Stimulated activated CD4-positive, alpha-beta T cell treated with anti-CD3 and anti-CD28 coated beads, Interleukin-2, amount 100 ng/mL, for 24 hours (primary cell): ENCODE measurements around the gene PHAF1.

Experiments
- DNase-seq, 2 donors: peaks; one replicate each; pipeline ENCODE4 v3.0.0-alpha.2; 2020

The PHAF1 gene

GRCh38 chr16:67148656-67149275, 39.0 kb downstream of the PHAF1 start:
- no peak for DNase-seq

- no peak for DNase-seq
These were observed 39.7 kb downstream of the PHAF1 start for GRCh38 chr16:67149276-67150046.

GRCh38 chr16:67150047-67150832, 40.5 kb downstream of the PHAF1 start:
- DNase-seq: peak; percentile 55 to 61

- DNase-seq: peak in 1 of 2 donors; percentile 61
These were observed 41.2 kb downstream of the PHAF1 start, which contains the start of gene B3GNT9 for GRCh38 chr16:67150833-67151396. B3GNT9 (minus strand) TSS chr16:67150998; CDS start chr16:67150485, 513 bp downstream.

GRCh38 chr16:67151431-67152097, 41.8 kb downstream of the PHAF1 start:
- no peak for DNase-seq

- no peak for DNase-seq
These were observed 45.0 kb downstream of the PHAF1 start for GRCh38 chr16:67154578-67155294.

- peak; percentile 85 to 86 for DNase-seq
These were observed 45.8 kb downstream of the PHAF1 start for GRCh38 chr16:67155295-67156142.

- DNase-seq: no peak
These were observed 46.6 kb downstream of the PHAF1 start for GRCh38 chr16:67156143-67156844.

GRCh38 chr16:67157106-67157748, 47.5 kb downstream of the PHAF1 start:
- no peak for DNase-seq

- no peak for DNase-seq
These were observed 48.3 kb downstream of the PHAF1 start for GRCh38 chr16:67157892-67158635.

GRCh38 chr16:67158637-67159600, 49.2 kb downstream of the PHAF1 start:
- DNase-seq: peak; percentile 76 to 81

GRCh38 chr16:67161595-67162058, 51.9 kb downstream of the PHAF1 start:
- DNase-seq: no peak

- DNase-seq: no peak
These were observed 52.9 kb downstream of the PHAF1 start for GRCh38 chr16:67162506-67163163.

- peak in 1 of 2 donors; percentile 65 for DNase-seq
These were observed 53.6 kb downstream of the PHAF1 start for GRCh38 chr16:67163164-67163998.

GRCh38 chr16:67163999-67164558, 54.3 kb downstream of the PHAF1 start:
- no peak for DNase-seq

GRCh38 chr16:67164599-67165061, 54.9 kb downstream of the PHAF1 start, which contains the start of gene HSF4:
HSF4 (plus strand) TSS chr16:67164745; CDS start chr16:67164812, 67 bp downstream.
- no peak for DNase-seq
